NCI-H1105 treated with DMSO at 0.1 percent for 48 hours (cell line): Measurements from ENCODE around the gene WNT3A.

ENCODE experiments used
- DNase-seq: peaks from one replicate; lab custom pipeline; 2025; lab: John Stamatoyannopoulos, UW

WNT3A gene

GRCh38 chr1:228084325-228084724, 77.5 kb downstream of the WNT3A start:
- no peak for DNase-seq

GRCh38 chr1:228084797-228085196, 78.0 kb downstream of the WNT3A start:
- no peak for DNase-seq

GRCh38 chr1:228085287-228085951, 78.6 kb downstream of the WNT3A start:
- DNase-seq = no peak

- no peak for DNase-seq
Measured at GRCh38 chr1:228087771-228088251, 81.0 kb downstream of the WNT3A start.

- no peak for DNase-seq
Measured at GRCh38 chr1:228088586-228089498, 82.0 kb downstream of the WNT3A start.

GRCh38 chr1:228089519-228090380, 83.0 kb downstream of the WNT3A start:
- DNase-seq = no peak

GRCh38 chr1:228090613-228091081, 83.8 kb downstream of the WNT3A start:
- DNase-seq = no peak

GRCh38 chr1:228091084-228091483, 84.3 kb downstream of the WNT3A start:
- no peak for DNase-seq

- DNase-seq = no peak
Measured at GRCh38 chr1:228092342-228093049, 85.7 kb downstream of the WNT3A start.

- DNase-seq = no peak
Measured at GRCh38 chr1:228093050-228093906, 86.5 kb downstream of the WNT3A start.

GRCh38 chr1:228094432-228095016, 87.7 kb downstream of the WNT3A start:
- DNase-seq = no peak

- DNase-seq = no peak
Measured at GRCh38 chr1:228095161-228095560, 88.4 kb downstream of the WNT3A start.

- DNase-seq = no peak
Measured at GRCh38 chr1:228095938-228096337, 89.1 kb downstream of the WNT3A start.

GRCh38 chr1:228096416-228097332, 89.9 kb downstream of the WNT3A start:
- no peak for DNase-seq

- no peak for DNase-seq
Measured at GRCh38 chr1:228097333-228098081, 90.7 kb downstream of the WNT3A start.

GRCh38 chr1:228098323-228098931, 91.6 kb downstream of the WNT3A start:
- DNase-seq = no peak

- no peak for DNase-seq
Measured at GRCh38 chr1:228099331-228099732, 92.5 kb downstream of the WNT3A start.
